HepG2 (cell line): ENCODE results near the gene KRT38. TPM values are rescaled to one million over a fixed set of nuclear protein-coding genes. Genes with fewer than 3 reads are reported as not detected.

ENCODE experiments used
- ATAC-seq: fragments of 200-7000 bp; cut with Tn5 transposase; 3 replicates; pipeline ENCODE4 v1.9.1; 2020; ENCODE audit warnings: mild to moderate bottlenecking, moderate library complexity
- BruUV-seq: library from RNA; stranded (reverse); fragments of 400-500 nt; replicated peaks from 2 replicates; lab custom pipeline; 2021; lab: Mats Ljungman, UMichigan
- CTCF ChIA-PET: fragments of 300-600 bp; formaldehyde crosslinking; extraction: SDS; loops from one replicate; lab custom pipeline; 2021; ENCODE audit warnings: low total read pairs, inconsistent platforms, low intra/inter-chr PET ratio; lab: Yijun Ruan, JAX
- POLR2A ChIA-PET: fragments of 350-600 bp; sonication (Branson Sonifier 250); formaldehyde crosslinking; loops from one replicate; lab custom pipeline; 2020; ENCODE audit warnings: antibody characterized with exemption, inconsistent platforms; lab: Yijun Ruan, JAX
- DNase-seq: peaks from one replicate; pipeline ENCODE4 v3.0.0-alpha.2; 2015; ENCODE audit warnings: low spot score
- FAIRE-seq: peaks from 3 replicates; lab custom pipeline; 2011; peaks lifted over from hg19 to GRCh38; lab: Jason Lieb, UNC
- H2AFZ ChIP-seq: one replicate; pipeline ENCODE4 v1.6.1; 2011; ENCODE audit warnings: low read length, inconsistent platforms
- H3K27ac ChIP-seq: fragments of 300-600 bp; 3 replicates; pipeline ENCODE4 v1.8.0; 2011; ENCODE audit warnings: mixed run types, mild to moderate bottlenecking, mixed read lengths, low read length, inconsistent platforms; ENCODE audit not compliant: insufficient read depth; ENCODE audit errors: extremely low read length
- H3K27me3 ChIP-seq, 2 experiments: fragments of 200-600 bp in 1 of 2; 2 replicates in 1 of 2; 3 replicates in 1 of 2; pipeline versions ENCODE4 v1.6.0 to v1.8.0; 2011; ENCODE audit warnings: low read length in 2 of 2, mild to moderate bottlenecking in 2 of 2, moderate library complexity in 2 of 2, inconsistent platforms in 1 of 2; ENCODE audit not compliant: insufficient read depth in 2 of 2, control insufficient read depth in 1 of 2
- H3K36me3 ChIP-seq, 2 experiments: fragments of 200-600 bp in 1 of 2; replicated peaks in 1 of 2; 2 replicates in 1 of 2; 3 replicates in 1 of 2; pipeline versions ENCODE4 v1.5.1 to v1.8.0; 2011; ENCODE audit warnings: low read length in 2 of 2, inconsistent platforms in 1 of 2; ENCODE audit not compliant: insufficient read depth in 2 of 2, control insufficient read depth in 1 of 2
- H3K4me1 ChIP-seq: 2 replicates; pipeline ENCODE4 v1.5.1; 2012; ENCODE audit warnings: low read length, inconsistent platforms; ENCODE audit not compliant: insufficient read depth
- H3K4me2 ChIP-seq: 2 replicates; pipeline ENCODE4 v1.6.0; 2011; ENCODE audit warnings: low read depth, low read length, inconsistent platforms
- H3K4me3 ChIP-seq, 3 experiments: fragments of 200-600 bp in 1 of 3; sonication (generic), shearing (Covaris generic) in 1 of 3; replicated peaks in 1 of 3; 2 replicates each; pipeline ENCODE4 v1.5.1; 2011 to 2016; ENCODE audit warnings: low read length in 3 of 3, inconsistent platforms in 2 of 3, low read depth in 2 of 3, mild to moderate bottlenecking in 2 of 3, control low read depth in 1 of 3, mixed read lengths in 1 of 3; ENCODE audit not compliant: insufficient read depth in 1 of 3
- H3K79me2 ChIP-seq: one replicate; pipeline ENCODE4 v1.6.1; 2011; ENCODE audit warnings: low read length, inconsistent platforms; ENCODE audit not compliant: insufficient read depth
- H3K9ac ChIP-seq: 2 replicates; pipeline ENCODE4 v1.6.0; 2011; ENCODE audit warnings: mild to moderate bottlenecking, low read depth, low read length, inconsistent platforms; ENCODE audit not compliant: insufficient read depth
- H3K9me3 ChIP-seq: 2 replicates; pipeline ENCODE4 v1.5.1; 2012; ENCODE audit warnings: mild to moderate bottlenecking, low read length
- H4K20me1 ChIP-seq: 2 replicates; pipeline ENCODE4 v1.6.0; 2011; ENCODE audit warnings: inconsistent platforms, mild to moderate bottlenecking, low read length, moderate library complexity; ENCODE audit not compliant: insufficient read depth
- KLF13 ChIP-seq: sonication (generic); formaldehyde crosslinking; IDR thresholded peaks from 2 replicates; pipeline ENCODE4 v1.4.0; 2020; ENCODE audit warnings: mild to moderate bottlenecking, missing genetic modification reagents
- NFYC ChIP-seq: IDR thresholded peaks from 2 replicates; pipeline ENCODE4 v1.6.1; 2016; ENCODE audit warnings: missing genetic modification reagents, missing compliant biosample characterization
- POLR2AphosphoS2 ChIP-seq: IDR thresholded peaks from 2 replicates; pipeline ENCODE4 v1.6.1; 2011; ENCODE audit warnings: low read depth, low read length, improper control_type of control experiment
- RARG ChIP-seq: sonication (generic); formaldehyde crosslinking; IDR thresholded peaks from 2 replicates; pipeline ENCODE4 v1.4.0; 2020; ENCODE audit warnings: low read depth, mild to moderate bottlenecking, missing genetic modification reagents
- ZMAT3 ChIP-seq: sonication (generic); formaldehyde crosslinking; conservative IDR thresholded peaks from 2 replicates; pipeline ENCODE4 v1.7.0; 2021; ENCODE audit warnings: missing genetic modification reagents
- WGBS: methylation state at CpG from one replicate; pipeline ENCODE4 v1.1.6; 2017; ENCODE audit warnings: low lambda C conversion rate; 5-methylcytosine and 5-hydroxymethylcytosine counted together
- in situ Hi-C: cut with HindIII; loops from 2 replicates; pipeline ENCODE4 v1.10.0; 2017; ENCODE audit warnings: low pct_unique_long_range_greater_than_20kb; ENCODE audit not compliant: extremely low pct_ligation_motif_present
- intact Hi-C: fragments of 100-400 bp; cut with micrococcal nuclease; formaldehyde crosslinking; loops from one replicate; pipeline ENCODE4 v1.10.0; 2022; ENCODE audit not compliant: unreplicated experiment
- polyA plus RNA-seq, 8 experiments: library from polyadenylated mRNA; depleted of rRNA in 3 of 8; stranded (reverse) in 7 of 8; unstranded in 1 of 8; fragments of >200 nt; fragmentation: Illumina TruSeq in 4 of 8; extraction: Trizol in 4 of 8; gene quantifications; 2 replicates each; pipeline versions ENCODE4 v1.2.1 to v1.2.3, GENCODE V29; 2011 to 2016; ENCODE audit warnings: low read depth in 4 of 8, missing spikeins in 1 of 8, mixed read lengths in 1 of 8; ENCODE audit not compliant: insufficient read depth in 1 of 8
- total RNA-seq, 5 experiments: library from RNA; depleted of rRNA; stranded (reverse); fragments of >200 nt; fragmentation: Illumina TruSeq; extraction: Trizol; gene quantifications; 2 replicates each; pipeline ENCODE4 v1.2.3, GENCODE V29; 2016; ENCODE audit warnings: low read depth in 1 of 5
- TF ChIP-seq, protein P1 (sequence below): sonication (generic); formaldehyde crosslinking; IDR thresholded peaks from 2 replicates; pipeline ENCODE4 v1.4.0; 2020; ENCODE audit warnings: missing genetic modification reagents, mild to moderate bottlenecking, borderline replicate concordance
- TF ChIP-seq, protein P2 (sequence below): sonication (generic); formaldehyde crosslinking; IDR thresholded peaks from 2 replicates; pipeline ENCODE4 v1.8.0; 2022; ENCODE audit warnings: mild to moderate bottlenecking, missing genetic modification reagents, borderline replicate concordance
- TF ChIP-seq, protein P3 (sequence below): sonication (generic); formaldehyde crosslinking; conservative IDR thresholded peaks from 2 replicates; pipeline ENCODE4 v1.5.0; 2020; ENCODE audit warnings: missing genetic modification reagents

The KRT38 gene
- total and polyA plus RNA-seq, 2 of the 13 experiments (the other 11 are each of a cell fraction or from before 2014, with no cell fraction given) = not detected

DNA sequence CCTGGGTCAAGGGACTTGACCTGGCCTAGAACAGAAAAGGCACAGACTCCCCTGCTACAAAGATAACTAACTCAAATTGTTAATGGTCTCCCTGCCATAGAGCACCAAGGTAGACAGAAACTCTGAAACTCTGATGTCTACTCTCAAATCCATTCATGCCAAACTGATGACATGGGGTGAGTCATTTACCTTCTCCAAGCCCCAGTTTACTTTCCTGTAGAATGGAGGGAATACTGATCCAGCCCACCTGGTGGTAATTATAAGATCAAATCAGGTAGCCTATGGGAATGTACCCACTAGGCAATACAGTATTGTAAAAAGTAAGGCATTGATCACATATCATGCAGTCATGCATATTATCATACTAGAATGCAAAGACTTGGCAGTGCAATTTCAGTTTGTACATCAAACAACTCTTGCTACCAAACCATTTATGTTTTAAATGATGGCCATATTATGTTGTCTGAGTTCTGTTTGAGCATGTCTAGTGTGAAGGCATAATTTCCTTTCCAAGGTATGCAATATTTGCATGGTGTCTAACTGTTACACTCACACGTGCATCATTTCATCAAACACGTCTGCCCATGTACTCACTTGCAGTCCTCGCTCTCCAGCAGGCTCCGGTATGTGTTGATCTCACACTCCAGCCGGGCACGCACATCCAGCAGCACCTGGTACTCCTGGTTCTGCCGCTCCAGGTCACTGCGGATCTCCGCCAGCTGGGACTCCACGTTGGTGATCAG is 46.4 kb downstream of the KRT38 start:
- Histone ChIP-seq H3K4me3 (no peak overlapping the region), H3K36me3 (no peaks in the 10 kb centered on the region), H3K4me2 (no peak overlapping the region), H3K79me2 (no peaks in the 10 kb centered on the region)
- intact Hi-C loops = no loop called here
- ATAC-seq = no peak
- TF ChIP-seq, protein P1, sequence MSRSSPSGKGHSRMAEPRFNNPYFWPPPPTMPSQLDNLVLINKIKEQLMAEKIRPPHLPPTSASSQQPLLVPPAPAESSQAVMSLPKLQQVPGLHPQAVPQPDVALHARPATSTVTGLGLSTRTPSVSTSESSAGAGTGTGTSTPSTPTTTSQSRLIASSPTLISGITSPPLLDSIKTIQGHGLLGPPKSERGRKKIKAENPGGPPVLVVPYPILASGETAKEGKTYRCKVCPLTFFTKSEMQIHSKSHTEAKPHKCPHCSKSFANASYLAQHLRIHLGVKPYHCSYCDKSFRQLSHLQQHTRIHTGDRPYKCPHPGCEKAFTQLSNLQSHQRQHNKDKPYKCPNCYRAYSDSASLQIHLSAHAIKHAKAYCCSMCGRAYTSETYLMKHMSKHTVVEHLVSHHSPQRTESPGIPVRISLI = no peak
- TF ChIP-seq, all 625 proteins: peak for 0
- no peaks in the 10 kb centered on the region for H3K9me3 ChIP-seq
- WGBS = 65% methylated on average over 10 of the region's 10 CpGs
- CTCF ChIA-PET = no interaction called here
- H3K4me1 ChIP-seq = no peaks in the 10 kb centered on the region
- peaks cover 2 to 14% of the 10 kb centered on the region in 2 experiments; a peak in 3 of 5 replicates for H3K27me3 ChIP-seq
- in situ Hi-C loops = no loop called here
- no peak overlapping the region for H3K27ac ChIP-seq
- BruUV-seq = no TSS peak
- DNase-seq = no peak
- H3K9ac ChIP-seq = no peak overlapping the region
- no peak overlapping the region for H2AFZ ChIP-seq
- FAIRE-seq = no peak
- no peaks in the 10 kb centered on the region for H4K20me1 ChIP-seq
- POLR2A ChIA-PET = no interaction called here

DNA sequence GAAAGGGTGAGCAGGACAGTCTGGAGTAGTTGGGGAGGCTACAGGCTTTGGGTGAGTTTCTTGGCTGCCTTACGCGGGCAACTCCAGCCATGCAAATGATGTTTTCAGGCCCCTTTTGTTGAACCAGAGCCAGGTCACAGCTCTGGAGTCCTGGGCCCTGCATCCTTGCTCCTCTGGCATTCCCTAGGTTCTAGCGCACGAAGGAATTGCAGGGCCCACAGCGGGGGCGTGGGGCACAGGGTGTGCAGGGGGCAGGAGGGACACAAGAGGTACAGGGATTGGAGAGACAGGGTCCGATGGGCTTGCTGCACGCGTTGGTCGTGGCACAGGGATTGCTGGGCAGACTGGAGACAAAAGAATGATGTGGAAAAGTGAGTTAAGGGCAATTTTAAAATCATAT is 47.0 kb downstream of the KRT38 start:
- ATAC-seq = no peak
- H3K27ac ChIP-seq = no peak overlapping the region
- intact Hi-C loops (no loop called here), in situ Hi-C loops (no loop called here)
- POLR2A ChIA-PET = no interaction called here
- WGBS = 52% methylated on average over 10 of the region's 10 CpGs
- H2AFZ ChIP-seq = no peak overlapping the region
- BruUV-seq = no TSS peak
- CTCF ChIA-PET = no interaction called here
- no peak overlapping the region for H3K4me2 ChIP-seq
- H3K9ac ChIP-seq = no peak overlapping the region
- H3K27me3 ChIP-seq = peaks cover 2 to 14% of the 10 kb centered on the region in 2 experiments; a peak in 3 of 5 replicates
- DNase-seq = no peak
- TF ChIP-seq ZMAT3 = no peak
- no peak for TF ChIP-seq KLF13 (CRISPR knock-in tag)
- no peak for TF ChIP-seq RARG (CRISPR knock-in tag)
- TF ChIP-seq POLR2AphosphoS2 = no peak
- TF ChIP-seq, protein P2, sequence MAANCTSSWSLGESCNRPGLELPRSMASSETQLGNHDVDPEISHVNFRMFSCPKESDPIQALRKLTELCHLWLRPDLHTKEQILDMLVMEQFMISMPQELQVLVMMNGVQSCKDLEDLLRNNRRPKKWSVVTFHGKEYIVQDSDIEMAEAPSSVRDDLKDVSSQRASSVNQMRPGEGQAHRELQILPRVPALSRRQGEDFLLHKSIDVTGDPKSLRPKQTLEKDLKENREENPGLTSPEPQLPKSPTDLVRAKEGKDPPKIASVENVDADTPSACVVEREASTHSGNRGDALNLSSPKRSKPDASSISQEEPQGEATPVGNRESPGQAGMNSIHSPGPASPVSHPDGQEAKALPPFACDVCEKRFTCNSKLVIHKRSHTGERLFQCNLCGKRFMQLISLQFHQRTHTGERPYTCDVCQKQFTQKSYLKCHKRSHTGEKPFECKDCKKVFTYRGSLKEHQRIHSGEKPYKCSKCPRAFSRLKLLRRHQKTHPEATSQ (CRISPR knock-in tag) = no peak
- no peak for TF ChIP-seq NFYC
- TF ChIP-seq, protein P3, sequence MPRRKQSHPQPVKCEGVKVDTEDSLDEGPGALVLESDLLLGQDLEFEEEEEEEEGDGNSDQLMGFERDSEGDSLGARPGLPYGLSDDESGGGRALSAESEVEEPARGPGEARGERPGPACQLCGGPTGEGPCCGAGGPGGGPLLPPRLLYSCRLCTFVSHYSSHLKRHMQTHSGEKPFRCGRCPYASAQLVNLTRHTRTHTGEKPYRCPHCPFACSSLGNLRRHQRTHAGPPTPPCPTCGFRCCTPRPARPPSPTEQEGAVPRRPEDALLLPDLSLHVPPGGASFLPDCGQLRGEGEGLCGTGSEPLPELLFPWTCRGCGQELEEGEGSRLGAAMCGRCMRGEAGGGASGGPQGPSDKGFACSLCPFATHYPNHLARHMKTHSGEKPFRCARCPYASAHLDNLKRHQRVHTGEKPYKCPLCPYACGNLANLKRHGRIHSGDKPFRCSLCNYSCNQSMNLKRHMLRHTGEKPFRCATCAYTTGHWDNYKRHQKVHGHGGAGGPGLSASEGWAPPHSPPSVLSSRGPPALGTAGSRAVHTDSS (CRISPR knock-in tag) = no peak
- no peaks in the 10 kb centered on the region for H3K36me3 ChIP-seq
- no peaks in the 10 kb centered on the region for H3K9me3 ChIP-seq
- H3K4me1 ChIP-seq = no peaks in the 10 kb centered on the region
- H3K79me2 ChIP-seq = no peaks in the 10 kb centered on the region
- no peak overlapping the region for H3K4me3 ChIP-seq
- no peak for FAIRE-seq
- no peaks in the 10 kb centered on the region for H4K20me1 ChIP-seq
